Osteoblast (primary cell): ENCODE measurements around the gene TMUB2. TPM values are rescaled to one million over a fixed set of nuclear protein-coding genes. Genes with fewer than 3 reads are reported as not detected.

Source experiments
- DNase-seq: peaks from one replicate; pipeline ENCODE4 v3.0.0; 2011; ENCODE audit warnings: low spot score, mixed read lengths; ENCODE audit not compliant: insufficient read length; ENCODE audit errors: missing footprints
- H2AFZ ChIP-seq: 2 replicates; pipeline ENCODE4 v1.6.0; 2011; ENCODE audit warnings: mild to moderate bottlenecking, low read length
- H3K27ac ChIP-seq: 2 replicates; pipeline ENCODE4 v1.5.1; 2011; ENCODE audit warnings: mild to moderate bottlenecking, low read depth, low read length, moderate library complexity
- H3K27me3 ChIP-seq: 2 replicates; pipeline ENCODE4 v1.6.0; 2012; ENCODE audit warnings: mild to moderate bottlenecking, control low read depth, inconsistent platforms, low read length, moderate library complexity; ENCODE audit not compliant: insufficient read depth
- H3K36me3 ChIP-seq: 2 replicates; pipeline ENCODE4 v1.5.1; 2011; ENCODE audit warnings: mild to moderate bottlenecking, low read length, control low read depth, moderate library complexity; ENCODE audit not compliant: insufficient read depth
- H3K4me1 ChIP-seq: 2 replicates; pipeline ENCODE4 v1.5.1; 2011; ENCODE audit warnings: mild to moderate bottlenecking, low read length, control low read depth, moderate library complexity; ENCODE audit not compliant: insufficient read depth
- H3K4me2 ChIP-seq: 2 replicates; pipeline ENCODE4 v1.6.0; 2011; ENCODE audit warnings: mild to moderate bottlenecking, low read length; ENCODE audit not compliant: insufficient read depth
- H3K4me3 ChIP-seq: fragments of 200-600 bp; sonication (generic); 3 replicates; pipeline ENCODE4 v1.5.1; 2012; ENCODE audit warnings: mild to moderate bottlenecking, low read length, inconsistent platforms; ENCODE audit not compliant: insufficient read depth
- H3K79me2 ChIP-seq: 2 replicates; pipeline ENCODE4 v1.6.0; 2012; ENCODE audit warnings: mild to moderate bottlenecking, low read length, control low read depth, inconsistent platforms; ENCODE audit not compliant: insufficient read depth
- H3K9me3 ChIP-seq: 2 replicates; pipeline ENCODE4 v1.5.1; 2011; ENCODE audit warnings: low read depth, low read length, control low read depth
- H4K20me1 ChIP-seq: 2 replicates; pipeline ENCODE4 v1.6.0; 2012; ENCODE audit warnings: mild to moderate bottlenecking, low read length, control low read depth; ENCODE audit not compliant: insufficient read depth
- CTCF ChIP-seq: IDR thresholded peaks from 2 replicates; pipeline ENCODE4 v1.5.1; 2011; ENCODE audit warnings: mild to moderate bottlenecking, low read depth, low read length, moderate library complexity; ENCODE audit errors: extremely low read depth
- total RNA-seq: library from RNA; depleted of rRNA; stranded (reverse); fragments of >200 nt; gene quantifications from 2 replicates; pipeline ENCODE4 v1.2.3, GENCODE V29; 2012

TMUB2 gene
- total RNA-seq, 1 donor: 27.9 TPM

DNA sequence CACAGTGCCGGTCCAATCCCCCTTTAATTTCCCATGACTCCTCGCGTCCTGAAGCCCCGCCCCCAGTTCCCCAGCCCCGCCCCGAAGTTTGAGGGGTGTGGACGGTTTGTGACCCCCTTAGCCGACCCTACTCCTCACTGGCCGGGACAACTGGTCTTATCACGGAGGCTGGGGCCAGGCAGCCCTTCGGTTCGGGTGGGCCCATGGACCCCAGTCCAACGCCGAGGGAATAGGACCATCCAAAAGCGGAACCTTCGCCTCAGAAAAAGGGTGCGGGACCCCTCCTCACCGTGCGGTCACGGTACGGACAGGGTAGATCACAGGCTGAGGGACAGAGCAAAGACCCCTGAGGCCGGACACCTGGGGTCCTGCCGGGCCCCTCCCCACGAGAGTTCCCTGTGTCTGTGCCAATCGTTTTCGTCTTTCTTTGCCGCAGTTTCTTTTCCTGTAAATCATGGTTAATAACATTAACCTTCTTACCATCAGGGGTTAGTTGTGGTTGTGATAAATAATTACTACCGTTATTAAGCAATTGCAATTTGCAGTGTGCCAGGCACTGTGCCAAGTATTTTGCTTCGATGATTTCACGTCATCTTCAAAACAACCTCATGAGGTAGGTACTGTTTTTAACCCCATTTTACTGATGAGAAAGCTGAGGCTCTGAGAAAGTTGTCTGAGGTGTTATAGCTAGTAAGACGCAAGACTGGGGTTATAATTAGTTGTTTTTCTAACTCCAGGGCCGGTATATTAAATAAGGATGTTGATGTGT lies 543 bp downstream of the TMUB2 start:
- Histone ChIP-seq H3K79me2 (peaks cover 55% of the 10 kb centered on the region), H3K4me1 (peaks cover 11% of the 10 kb centered on the region), H3K36me3 (peaks cover 20% of the 10 kb centered on the region), H2AFZ (peak overlapping the region; percentile 97), H3K4me3 (peak overlapping the region; percentile 100), H3K27me3 (no peaks in the 10 kb centered on the region), H4K20me1 (peaks cover 14% of the 10 kb centered on the region), H3K27ac (peak overlapping the region; percentile 99), H3K9me3 (no peaks in the 10 kb centered on the region), H3K4me2 (peak overlapping the region; percentile 94)
- peak; percentile 58 for DNase-seq
- no peak for TF ChIP-seq CTCF

- peak; percentile 45 for DNase-seq
- H3K4me2 ChIP-seq: peak overlapping the region; percentile 94
- H3K79me2 ChIP-seq: peaks cover 45% of the 10 kb centered on the region
Observed at GRCh38 chr17:44188576-44189403, 2.0 kb downstream of the TMUB2 start.

DNA sequence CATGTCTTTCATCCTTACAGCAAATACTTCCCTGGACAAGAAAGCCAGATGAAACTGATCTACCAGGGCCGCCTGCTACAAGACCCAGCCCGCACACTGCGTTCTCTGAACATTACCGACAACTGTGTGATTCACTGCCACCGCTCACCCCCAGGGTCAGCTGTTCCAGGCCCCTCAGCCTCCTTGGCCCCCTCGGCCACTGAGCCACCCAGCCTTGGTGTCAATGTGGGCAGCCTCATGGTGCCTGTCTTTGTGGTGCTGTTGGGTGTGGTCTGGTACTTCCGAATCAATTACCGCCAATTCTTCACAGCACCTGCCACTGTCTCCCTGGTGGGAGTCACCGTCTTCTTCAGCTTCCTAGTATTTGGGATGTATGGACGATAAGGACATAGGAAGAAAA lies 3.7 kb downstream of the TMUB2 start:
- Histone ChIP-seq H4K20me1 (peaks cover 3% of the 10 kb centered on the region), H3K4me3 (no peak overlapping the region), H3K79me2 (peaks cover 33% of the 10 kb centered on the region), H3K4me2 (no peak overlapping the region), H3K4me1 (peaks cover 11% of the 10 kb centered on the region), H3K36me3 (peaks cover 33% of the 10 kb centered on the region), H2AFZ (no peak overlapping the region), H3K9me3 (no peaks in the 10 kb centered on the region), H3K27me3 (no peaks in the 10 kb centered on the region), H3K27ac (no peak overlapping the region)
- no peak for TF ChIP-seq CTCF
- no peak for DNase-seq

More at GRCh38 chr17:44188576-44189403, 2.0 kb downstream of the TMUB2 start:
- Histone ChIP-seq H3K27ac (no peak overlapping the region), H4K20me1 (peaks cover 14% of the 10 kb centered on the region), H2AFZ (no peak overlapping the region), H3K27me3 (no peaks in the 10 kb centered on the region), H3K4me1 (peaks cover 11% of the 10 kb centered on the region), H3K4me3 (peak overlapping the region; percentile 100), H3K9me3 (no peaks in the 10 kb centered on the region), H3K36me3 (peaks cover 16% of the 10 kb centered on the region)
- no peak for TF ChIP-seq CTCF

- TF ChIP-seq CTCF: no peak
- Histone ChIP-seq H4K20me1 (peaks cover 3% of the 10 kb centered on the region), H3K79me2 (peaks cover 30% of the 10 kb centered on the region), H3K4me2 (no peak overlapping the region), H2AFZ (no peak overlapping the region), H3K27ac (no peak overlapping the region), H3K36me3 (peaks cover 35% of the 10 kb centered on the region), H3K4me1 (peaks cover 11% of the 10 kb centered on the region), H3K27me3 (no peaks in the 10 kb centered on the region), H3K4me3 (no peak overlapping the region), H3K9me3 (no peaks in the 10 kb centered on the region)
- no peak for DNase-seq
Observed at GRCh38 chr17:44191369-44191768, 4.6 kb downstream of the TMUB2 start.
